Stimulated activated CD8-positive, alpha-beta memory T cell treated with anti-CD3 and anti-CD28 coated beads, Interleukin-15, amount 100 ng/mL, for 4 hours (primary cell): ENCODE data around the gene DDTL.
"Not testable (repeated sequence)": the region's sequence is repeated elsewhere in the genome, so short reads cannot be mapped to it uniquely, and the experiment has no call there.

Experiments used
- DNase-seq, 2 donors: peaks; one replicate each; pipeline ENCODE4 v3.0.0-alpha.2; 2020; ENCODE audit warnings: low read depth in 2 of 2

Gene DDTL

GRCh38 chr22:23970201-23970641 is 3.5 kb downstream of the DDTL start:
- no peak for DNase-seq

GRCh38 chr22:23970816-23971486 is 4.3 kb downstream of the DDTL start:
- no peak for DNase-seq

- not testable (repeated sequence) for DNase-seq
Measured at GRCh38 chr22:23971927-23972326, 5.2 kb downstream of the DDTL start.

- not testable (repeated sequence) for DNase-seq
Measured at GRCh38 chr22:23974345-23974744, 7.7 kb downstream of the DDTL start, which contains the start of gene DDT. Gene DDT (minus strand): TSS chr22:23974441. CDS start chr22:23974414, 27 bp downstream.

- not testable (repeated sequence) for DNase-seq
Measured at GRCh38 chr22:23974836-23975352, 8.2 kb downstream of the DDTL start.

- not testable (repeated sequence) for DNase-seq
Measured at GRCh38 chr22:23977304-23977703, 10.6 kb downstream of the DDTL start.

- DNase-seq, result not testable (repeated sequence)
Measured at GRCh38 chr22:23979557-23980240, 13.0 kb downstream of the DDTL start, which contains the start of gene GSTT2. Gene GSTT2 (plus strand): TSS chr22:23980134.

GRCh38 chr22:23980567-23980966 is 13.9 kb downstream of the DDTL start:
- DNase-seq, result not testable (repeated sequence)

- DNase-seq, result no peak
Measured at GRCh38 chr22:23984430-23984829, 17.7 kb downstream of the DDTL start.

GRCh38 chr22:23986089-23986488 is 19.4 kb downstream of the DDTL start:
- DNase-seq, result not testable (repeated sequence)

- DNase-seq, result not testable (repeated sequence)
Measured at GRCh38 chr22:23986538-23987178, 20.0 kb downstream of the DDTL start.

GRCh38 chr22:23989583-23990244 is 23.0 kb downstream of the DDTL start:
- DNase-seq, result not testable (repeated sequence)

GRCh38 chr22:23993080-23993479 is 26.4 kb downstream of the DDTL start:
- DNase-seq, result not testable (repeated sequence)

GRCh38 chr22:23993581-23994177 is 27.0 kb downstream of the DDTL start:
- DNase-seq, result not testable (repeated sequence)

- DNase-seq, result no peak
Measured at GRCh38 chr22:23997092-23997491, 30.4 kb downstream of the DDTL start.

GRCh38 chr22:23999779-24000178 is 33.1 kb downstream of the DDTL start:
- DNase-seq, result not testable (repeated sequence)

- no peak for DNase-seq
Measured at GRCh38 chr22:24001314-24001713, 34.6 kb downstream of the DDTL start.

GRCh38 chr22:24002272-24002671 is 35.6 kb downstream of the DDTL start:
- no peak for DNase-seq

- DNase-seq, result no peak
Measured at GRCh38 chr22:24002851-24003250, 36.2 kb downstream of the DDTL start.

GRCh38 chr22:24003887-24004286 is 37.2 kb downstream of the DDTL start:
- no peak for DNase-seq

- DNase-seq, result no peak
Measured at GRCh38 chr22:24005201-24005600, 38.5 kb downstream of the DDTL start, which contains the start of gene GSTT4. Gene GSTT4 (minus strand): TSS chr22:24005453. CDS start chr22:24005356, 97 bp downstream.
